Neural cell (in vitro differentiated cells): ENCODE data around the gene IPO4. TPM values are rescaled to one million over a fixed set of nuclear protein-coding genes. Genes with fewer than 3 reads are reported as not detected.

ENCODE experiments used
- H2AFZ ChIP-seq: fragments of 200-600, 300-800 bp; sonication (generic), shearing (Covaris generic); 2 replicates; pipeline ENCODE4 v1.6.0; 2014; ENCODE audit warnings: low read depth, mild to moderate bottlenecking, antibody characterized with exemption, low read length, moderate library complexity
- H3F3A ChIP-seq: fragments of 200-600 bp; shearing (Covaris generic); 2 replicates; pipeline ENCODE4 v1.6.1; 2016; ENCODE audit warnings: mild to moderate bottlenecking, moderate library complexity, mixed read lengths, antibody characterized with exemption, low read length; ENCODE audit not compliant: insufficient read depth, poor library complexity, severe bottlenecking
- H3K27ac ChIP-seq: fragments of 200-600, 300-800 bp; sonication (generic), shearing (Covaris generic); 2 replicates; pipeline ENCODE4 v1.5.1; 2014; ENCODE audit warnings: mild to moderate bottlenecking, low read length, moderate library complexity
- H3K27me3 ChIP-seq: fragments of 300-800, 200-600 bp; sonication (generic), shearing (Covaris generic); 2 replicates; pipeline ENCODE4 v1.6.0; 2014; ENCODE audit warnings: mild to moderate bottlenecking, low read depth, low read length, moderate library complexity; ENCODE audit not compliant: insufficient read depth
- H3K36me3 ChIP-seq: fragments of 300-800, 200-600 bp; sonication (generic), shearing (Covaris generic); 2 replicates; pipeline ENCODE4 v1.5.1; 2014; ENCODE audit warnings: mild to moderate bottlenecking, antibody characterized with exemption, low read length, moderate library complexity; ENCODE audit not compliant: insufficient read depth
- H3K4me2 ChIP-seq: fragments of 300-800, 200-600 bp; sonication (generic), shearing (Covaris generic); 2 replicates; pipeline ENCODE4 v1.6.0; 2014; ENCODE audit warnings: mild to moderate bottlenecking, low read length
- H3K4me3 ChIP-seq: fragments of 300-800, 200-600 bp; sonication (generic), shearing (Covaris generic); 2 replicates; pipeline ENCODE4 v1.5.1; 2014; ENCODE audit warnings: mild to moderate bottlenecking, low read length, moderate library complexity
- H3K79me2 ChIP-seq: fragments of 200-600 bp; shearing (Covaris generic); replicated peaks from 2 replicates; pipeline ENCODE4 v1.6.0; 2014; ENCODE audit warnings: mild to moderate bottlenecking, low read length, moderate library complexity; ENCODE audit not compliant: insufficient read depth
- H3K9ac ChIP-seq: fragments of 300-800, 200-600 bp; sonication (generic), shearing (Covaris generic); 2 replicates; pipeline ENCODE4 v1.6.1; 2016; ENCODE audit warnings: mild to moderate bottlenecking, low read length, mixed read lengths
- H3K9me2 ChIP-seq: fragments of 200-600 bp; shearing (Covaris generic); 2 replicates; pipeline ENCODE4 v1.6.1; 2016; ENCODE audit warnings: mild to moderate bottlenecking, low read length, mixed read lengths; ENCODE audit not compliant: insufficient read depth
- H3K9me3 ChIP-seq: fragments of 200-600, 300-800 bp; sonication (generic), shearing (Covaris generic); 2 replicates; pipeline ENCODE4 v1.6.1; 2016; ENCODE audit warnings: mild to moderate bottlenecking, mixed run types, low read length, moderate library complexity, mixed read lengths
- H4K20me1 ChIP-seq: fragments of 200-600 bp; shearing (Covaris generic); 2 replicates; pipeline ENCODE4 v1.6.1; 2016; ENCODE audit warnings: mild to moderate bottlenecking, mixed run types; ENCODE audit not compliant: insufficient read depth
- EP300 ChIP-seq: fragments of 450-650 bp; conservative IDR thresholded peaks from 2 replicates; pipeline ENCODE4 v1.6.1; 2014; ENCODE audit warnings: antibody characterized with exemption, mild to moderate bottlenecking, moderate library complexity; ENCODE audit not compliant: poor library complexity, severe bottlenecking
- EZH2 ChIP-seq: fragments of 200-600, 300-800 bp; shearing (Covaris generic), sonication (generic); IDR thresholded peaks from 2 replicates; pipeline ENCODE4 v1.6.1; 2014; ENCODE audit warnings: antibody characterized with exemption, low read length, borderline replicate concordance, mild to moderate bottlenecking; ENCODE audit not compliant: insufficient read depth, poor library complexity, severe bottlenecking
- MXI1 ChIP-seq: fragments of 450-650 bp; conservative IDR thresholded peaks from 2 replicates; pipeline ENCODE4 v1.6.1; 2014; ENCODE audit warnings: antibody characterized with exemption, mild to moderate bottlenecking; ENCODE audit not compliant: poor library complexity, severe bottlenecking
- POLR2AphosphoS5 ChIP-seq: IDR thresholded peaks from 2 replicates; pipeline ENCODE4 v1.6.1; 2012
- RAD21 ChIP-seq: fragments of 450-650 bp; conservative IDR thresholded peaks from 2 replicates; pipeline ENCODE4 v1.6.1; 2014; ENCODE audit warnings: antibody characterized with exemption, mild to moderate bottlenecking, moderate library complexity
- SMC3 ChIP-seq: fragments of 450-650 bp; conservative IDR thresholded peaks from 2 replicates; pipeline ENCODE4 v1.6.1; 2014; ENCODE audit warnings: antibody characterized with exemption, mild to moderate bottlenecking, moderate library complexity; ENCODE audit not compliant: poor library complexity
- TAF1 ChIP-seq: IDR thresholded peaks from 2 replicates; pipeline ENCODE4 v1.6.1; 2012; ENCODE audit warnings: low read depth
- polyA plus RNA-seq: library from polyadenylated mRNA; depleted of rRNA; stranded (reverse); fragments of >200 nt; gene quantifications from 2 replicates; pipeline ENCODE4 v1.2.3, GENCODE V29; 2014
- TF ChIP-seq, protein P1 (sequence below): fragments of 450-650 bp; IDR thresholded peaks from 2 replicates; pipeline ENCODE4 v1.5.1; 2014; ENCODE audit warnings: antibody characterized with exemption, mild to moderate bottlenecking, moderate library complexity; ENCODE audit not compliant: poor library complexity, severe bottlenecking
- TF ChIP-seq, protein P2 (sequence below): IDR thresholded peaks from 2 replicates; pipeline ENCODE4 v1.6.1; 2012; ENCODE audit warnings: borderline replicate concordance

The IPO4 gene
- polyA plus RNA-seq, 1 donor from 2014 or later = 9.2 TPM

DNA sequence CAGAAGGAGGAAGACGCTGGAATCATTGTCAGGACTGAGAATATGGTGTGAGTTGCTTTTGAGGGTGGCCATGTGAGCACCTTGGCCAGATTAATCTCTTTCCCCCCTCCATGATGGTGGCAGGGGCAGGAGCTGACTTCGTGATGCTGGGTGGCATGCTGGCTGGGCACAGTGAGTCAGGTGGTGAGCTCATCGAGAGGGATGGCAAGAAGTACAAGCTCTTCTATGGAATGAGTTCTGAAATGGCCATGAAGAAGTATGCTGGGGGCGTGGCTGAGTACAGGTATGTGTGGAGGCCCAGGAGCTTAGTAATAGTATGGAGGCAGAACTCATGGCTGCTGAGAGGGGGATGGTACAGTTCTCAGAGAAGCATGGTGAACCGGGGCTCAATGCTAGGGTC is 49.5 kb upstream of the IPO4 start:
- no peak overlapping the region for H3K4me3 ChIP-seq
- peaks cover 5% of the 10 kb centered on the region for H4K20me1 ChIP-seq
- H2AFZ ChIP-seq = no peak overlapping the region
- H3K27me3 ChIP-seq = no peaks in the 10 kb centered on the region
- peaks cover 29% of the 10 kb centered on the region for H3K79me2 ChIP-seq
- no peaks in the 10 kb centered on the region for H3F3A ChIP-seq
- no peaks in the 10 kb centered on the region for H3K9me2 ChIP-seq
- no peaks in the 10 kb centered on the region for H3K9me3 ChIP-seq
- no peak overlapping the region for H3K9ac ChIP-seq
- H3K4me2 ChIP-seq = no peak overlapping the region
- H3K36me3 ChIP-seq = peaks cover 16% of the 10 kb centered on the region
- TF ChIP-seq RAD21 = no peak
- TF ChIP-seq POLR2AphosphoS5 = no peak
- TF ChIP-seq EP300 = no peak
- TF ChIP-seq, protein P1, sequence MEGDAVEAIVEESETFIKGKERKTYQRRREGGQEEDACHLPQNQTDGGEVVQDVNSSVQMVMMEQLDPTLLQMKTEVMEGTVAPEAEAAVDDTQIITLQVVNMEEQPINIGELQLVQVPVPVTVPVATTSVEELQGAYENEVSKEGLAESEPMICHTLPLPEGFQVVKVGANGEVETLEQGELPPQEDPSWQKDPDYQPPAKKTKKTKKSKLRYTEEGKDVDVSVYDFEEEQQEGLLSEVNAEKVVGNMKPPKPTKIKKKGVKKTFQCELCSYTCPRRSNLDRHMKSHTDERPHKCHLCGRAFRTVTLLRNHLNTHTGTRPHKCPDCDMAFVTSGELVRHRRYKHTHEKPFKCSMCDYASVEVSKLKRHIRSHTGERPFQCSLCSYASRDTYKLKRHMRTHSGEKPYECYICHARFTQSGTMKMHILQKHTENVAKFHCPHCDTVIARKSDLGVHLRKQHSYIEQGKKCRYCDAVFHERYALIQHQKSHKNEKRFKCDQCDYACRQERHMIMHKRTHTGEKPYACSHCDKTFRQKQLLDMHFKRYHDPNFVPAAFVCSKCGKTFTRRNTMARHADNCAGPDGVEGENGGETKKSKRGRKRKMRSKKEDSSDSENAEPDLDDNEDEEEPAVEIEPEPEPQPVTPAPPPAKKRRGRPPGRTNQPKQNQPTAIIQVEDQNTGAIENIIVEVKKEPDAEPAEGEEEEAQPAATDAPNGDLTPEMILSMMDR = no peak
- no peak for TF ChIP-seq SMC3
- TF ChIP-seq EZH2 = no peak
- TF ChIP-seq, protein P2, sequence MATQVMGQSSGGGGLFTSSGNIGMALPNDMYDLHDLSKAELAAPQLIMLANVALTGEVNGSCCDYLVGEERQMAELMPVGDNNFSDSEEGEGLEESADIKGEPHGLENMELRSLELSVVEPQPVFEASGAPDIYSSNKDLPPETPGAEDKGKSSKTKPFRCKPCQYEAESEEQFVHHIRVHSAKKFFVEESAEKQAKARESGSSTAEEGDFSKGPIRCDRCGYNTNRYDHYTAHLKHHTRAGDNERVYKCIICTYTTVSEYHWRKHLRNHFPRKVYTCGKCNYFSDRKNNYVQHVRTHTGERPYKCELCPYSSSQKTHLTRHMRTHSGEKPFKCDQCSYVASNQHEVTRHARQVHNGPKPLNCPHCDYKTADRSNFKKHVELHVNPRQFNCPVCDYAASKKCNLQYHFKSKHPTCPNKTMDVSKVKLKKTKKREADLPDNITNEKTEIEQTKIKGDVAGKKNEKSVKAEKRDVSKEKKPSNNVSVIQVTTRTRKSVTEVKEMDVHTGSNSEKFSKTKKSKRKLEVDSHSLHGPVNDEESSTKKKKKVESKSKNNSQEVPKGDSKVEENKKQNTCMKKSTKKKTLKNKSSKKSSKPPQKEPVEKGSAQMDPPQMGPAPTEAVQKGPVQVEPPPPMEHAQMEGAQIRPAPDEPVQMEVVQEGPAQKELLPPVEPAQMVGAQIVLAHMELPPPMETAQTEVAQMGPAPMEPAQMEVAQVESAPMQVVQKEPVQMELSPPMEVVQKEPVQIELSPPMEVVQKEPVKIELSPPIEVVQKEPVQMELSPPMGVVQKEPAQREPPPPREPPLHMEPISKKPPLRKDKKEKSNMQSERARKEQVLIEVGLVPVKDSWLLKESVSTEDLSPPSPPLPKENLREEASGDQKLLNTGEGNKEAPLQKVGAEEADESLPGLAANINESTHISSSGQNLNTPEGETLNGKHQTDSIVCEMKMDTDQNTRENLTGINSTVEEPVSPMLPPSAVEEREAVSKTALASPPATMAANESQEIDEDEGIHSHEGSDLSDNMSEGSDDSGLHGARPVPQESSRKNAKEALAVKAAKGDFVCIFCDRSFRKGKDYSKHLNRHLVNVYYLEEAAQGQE = no peak
- TF ChIP-seq MXI1 = no peak
- no peak for TF ChIP-seq TAF1
- H3K27ac ChIP-seq = no peak overlapping the region

DNA sequence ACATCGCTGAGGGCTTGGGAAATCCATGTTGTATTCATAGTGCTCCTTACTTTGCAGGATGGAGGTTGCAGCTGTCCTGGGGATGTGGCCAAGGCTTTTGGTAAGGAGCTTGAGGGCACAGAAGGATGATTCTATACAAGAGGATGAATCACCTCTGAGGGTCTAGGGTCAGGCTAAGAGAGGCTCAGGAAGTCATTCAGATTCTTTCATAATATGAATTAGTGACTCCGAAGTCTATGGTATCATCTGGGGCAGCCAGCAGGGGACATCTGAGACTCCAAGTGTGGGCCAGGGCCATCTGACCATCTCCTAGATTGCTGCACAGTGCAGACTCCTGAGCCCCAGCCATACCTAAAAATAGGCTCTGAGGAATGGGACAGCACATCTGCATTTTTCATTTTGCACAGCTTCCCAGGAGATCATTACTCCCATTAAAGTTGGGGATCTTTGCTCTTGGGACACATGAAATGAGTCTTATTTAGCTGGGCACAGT is 48.9 kb upstream of the IPO4 start:
- Histone ChIP-seq H3K4me2 (no peak overlapping the region), H3K27ac (no peak overlapping the region), H4K20me1 (peaks cover 5% of the 10 kb centered on the region), H3K36me3 (peaks cover 16% of the 10 kb centered on the region), H3K9ac (no peak overlapping the region), H3K4me3 (no peak overlapping the region), H3K9me2 (no peaks in the 10 kb centered on the region), H3K79me2 (peaks cover 31% of the 10 kb centered on the region), H3K9me3 (no peaks in the 10 kb centered on the region), H3F3A (no peaks in the 10 kb centered on the region), H3K27me3 (no peaks in the 10 kb centered on the region), H2AFZ (no peak overlapping the region)
- TF ChIP-seq MXI1 = no peak
- TF ChIP-seq SMC3 = no peak
- no peak for TF ChIP-seq RAD21
- no peak for TF ChIP-seq POLR2AphosphoS5
